Stimulated activated naive CD4-positive, alpha-beta T cell (primary cell): ENCODE results near the gene POU2F1.

Experiments used
- DNase-seq, 6 experiments: peaks; one replicate each; lab custom pipeline; 2025; lab: John Stamatoyannopoulos, UW

POU2F1 gene

DNA sequence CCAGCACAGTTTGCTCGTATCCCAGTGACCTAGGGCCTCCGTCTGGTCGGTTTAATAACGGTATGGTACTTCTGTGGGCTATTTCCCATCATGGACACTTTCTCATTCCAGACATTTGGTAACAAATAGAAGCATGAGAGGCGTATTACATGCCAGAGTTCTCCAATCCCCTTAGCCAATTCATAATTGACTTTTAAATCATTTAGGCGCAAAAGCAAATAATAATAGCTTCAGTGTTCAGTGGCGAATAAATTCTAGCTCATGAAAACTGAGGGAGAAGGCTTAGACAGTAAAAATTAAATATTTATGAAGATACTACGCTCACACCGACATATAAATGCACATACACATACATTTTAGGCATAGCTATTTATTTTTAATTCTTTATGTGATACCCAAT, 247.1 kb downstream of the POU2F1 start:
- no peak for DNase-seq

GRCh38 chr1:167469280-167469965, 248.7 kb downstream of the POU2F1 start:
- no peak for DNase-seq

- DNase-seq, result peak in 1 of 6 experiments; percentile 35
These were observed 250.9 kb downstream of the POU2F1 start for GRCh38 chr1:167471568-167471967.

DNA sequence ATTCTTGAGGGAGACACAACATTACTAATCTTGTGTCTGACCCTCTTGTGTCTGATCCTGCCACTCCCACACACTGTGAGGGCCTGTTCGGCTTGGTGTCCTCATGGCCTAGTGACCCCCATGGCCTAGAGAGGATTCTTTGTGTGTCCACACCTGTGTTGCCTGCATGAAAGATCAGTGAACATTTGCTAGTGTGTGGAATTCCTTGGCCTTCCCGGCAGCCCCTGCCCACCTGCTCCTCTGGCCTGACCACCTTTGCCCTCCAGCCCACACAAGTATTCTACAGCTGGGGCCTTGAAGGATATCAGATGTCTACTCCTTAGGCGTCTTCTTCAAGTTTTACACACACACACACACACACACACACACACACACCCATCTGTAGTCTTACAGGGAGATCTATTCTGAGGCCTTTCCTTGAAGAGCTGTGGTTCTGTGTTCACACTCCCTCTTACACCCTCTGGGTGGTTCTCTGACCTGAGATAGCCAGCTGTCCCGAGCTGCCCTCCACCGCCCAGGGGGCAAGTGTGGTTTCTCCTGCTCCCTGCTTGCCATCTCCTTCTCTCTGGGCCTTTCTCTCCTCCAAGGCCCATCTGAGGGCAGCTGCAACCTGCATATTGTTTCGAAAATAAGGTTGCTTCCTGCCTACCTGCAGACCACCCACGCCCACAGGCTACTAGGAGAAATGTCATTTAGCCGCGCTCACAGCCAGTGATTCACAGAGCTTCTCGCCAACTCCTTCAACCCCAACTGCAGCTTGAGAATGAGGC, 252.3 kb downstream of the POU2F1 start:
- DNase-seq, result no peak

DNA sequence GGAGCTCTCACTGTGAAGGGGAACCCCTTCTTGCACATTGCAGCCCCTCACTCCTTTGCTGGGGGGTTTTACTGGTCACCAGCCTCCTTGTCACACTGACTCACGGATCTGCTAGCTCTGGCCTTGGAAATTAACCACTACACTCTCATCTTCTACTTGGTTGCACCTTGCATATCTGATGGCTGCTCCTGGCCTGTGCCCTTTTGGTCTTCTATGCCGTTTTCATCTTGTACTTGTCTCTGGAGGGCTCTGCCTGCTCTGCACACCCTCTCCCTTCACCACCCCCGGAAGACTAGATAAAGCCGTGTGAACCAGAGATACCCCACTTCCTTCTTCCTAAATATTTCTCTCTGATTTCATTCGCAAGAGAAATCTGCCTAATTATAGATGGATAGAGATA, 253.1 kb downstream of the POU2F1 start:
- no peak for DNase-seq

- peak; percentile 51 to 71 (median 60) for DNase-seq
These were observed 253.5 kb downstream of the POU2F1 start for GRCh38 chr1:167474191-167474641.

DNA sequence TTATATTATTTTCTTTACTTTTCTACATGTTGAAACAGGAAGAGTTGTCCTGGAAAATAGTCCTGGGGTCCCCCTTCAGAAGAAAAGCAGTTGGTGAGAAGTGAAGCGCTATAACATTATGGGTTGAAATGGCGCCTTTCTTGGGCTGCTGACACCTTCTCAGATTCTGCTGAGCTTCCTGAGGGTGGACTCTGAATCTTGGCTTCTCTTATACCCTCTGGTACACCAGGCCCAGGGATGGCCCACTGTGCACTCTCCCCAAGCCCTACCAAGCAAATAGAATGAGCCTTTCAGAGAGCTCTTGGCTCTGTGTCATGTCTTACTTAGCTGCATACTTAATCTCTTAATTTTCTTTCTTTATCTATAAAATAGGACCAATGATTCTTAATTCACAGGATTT, 255.4 kb downstream of the POU2F1 start:
- no peak for DNase-seq
